ENCODE data around the gene ABI2.

GRCh38 chr2:203330434-203330833 is 2.2 kb downstream of the ABI2 start:
- TF ChIP-seq CTCF (IDR thresholded peaks at IDR 0.05), result no peak
- no peak for TF ChIP-seq POLR2A (IDR thresholded peaks at IDR 0.05)
